OCI-M2 (cell line): ENCODE measurements around the gene UTF1.

ENCODE experiments used
- DNase-seq: peaks from one replicate; lab custom pipeline; 2025; ENCODE audit not compliant: unreplicated experiment; lab: John Stamatoyannopoulos, UW

UTF1 gene

GRCh38 chr10:133230044-133230361 lies at the start of gene UTF1:
UTF1 (plus strand) TSS chr10:133230217; CDS start chr10:133230289, 72 bp downstream.
- DNase-seq = no peak

DNA sequence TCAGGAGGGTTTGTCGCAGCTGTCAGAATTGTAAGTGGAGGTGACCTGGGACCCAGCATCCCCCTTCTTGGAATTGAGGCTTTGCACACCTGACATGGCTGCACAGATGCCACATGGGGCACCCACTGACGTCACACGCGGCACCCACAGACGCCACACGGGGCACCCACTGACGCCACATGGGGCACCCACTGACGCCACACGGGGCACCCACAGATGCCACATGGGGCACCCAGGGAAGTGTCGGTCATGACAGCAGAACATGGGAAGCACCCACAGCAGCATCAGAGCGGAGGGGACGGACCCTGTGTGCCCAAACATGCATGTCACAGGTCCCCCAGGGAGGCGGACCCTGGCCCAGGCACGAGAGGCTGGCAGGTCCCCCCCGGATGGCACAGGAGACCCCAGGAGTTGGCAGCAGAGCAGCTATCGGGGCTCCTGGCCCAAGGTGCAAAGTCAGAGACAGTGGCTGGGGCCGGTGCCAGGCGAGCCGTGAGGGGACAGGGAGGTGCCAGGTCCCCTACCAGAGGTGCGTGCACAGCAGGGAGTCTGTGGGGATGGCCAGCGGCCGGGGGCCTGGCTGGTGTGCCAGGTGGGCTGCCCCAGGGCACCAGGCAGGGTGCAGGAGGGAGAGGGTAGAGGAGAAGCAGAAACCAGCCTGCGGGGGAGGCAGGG lies 48.9 kb upstream of the UTF1 start:
- DNase-seq = no peak

DNA sequence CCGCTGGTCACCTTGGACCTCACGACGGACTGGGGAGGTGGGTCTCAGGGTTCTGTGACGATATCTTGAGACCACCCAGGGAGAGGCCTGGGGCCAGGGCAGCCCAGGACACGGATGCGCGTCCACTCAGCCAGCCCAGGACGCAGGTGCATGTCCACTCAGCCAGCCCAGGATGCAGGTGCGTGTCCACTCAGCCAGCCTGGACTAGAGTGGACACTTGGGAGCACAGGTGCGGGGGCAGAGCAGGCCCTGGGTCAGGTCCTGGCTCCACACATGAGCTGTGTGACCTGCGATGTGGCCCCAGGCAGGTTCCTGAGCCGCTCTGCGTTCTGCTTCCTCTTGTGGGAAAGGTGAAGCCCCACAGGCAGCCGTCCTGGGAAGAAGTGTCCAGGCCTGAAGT lies 47.8 kb upstream of the UTF1 start:
- DNase-seq = no peak

DNA sequence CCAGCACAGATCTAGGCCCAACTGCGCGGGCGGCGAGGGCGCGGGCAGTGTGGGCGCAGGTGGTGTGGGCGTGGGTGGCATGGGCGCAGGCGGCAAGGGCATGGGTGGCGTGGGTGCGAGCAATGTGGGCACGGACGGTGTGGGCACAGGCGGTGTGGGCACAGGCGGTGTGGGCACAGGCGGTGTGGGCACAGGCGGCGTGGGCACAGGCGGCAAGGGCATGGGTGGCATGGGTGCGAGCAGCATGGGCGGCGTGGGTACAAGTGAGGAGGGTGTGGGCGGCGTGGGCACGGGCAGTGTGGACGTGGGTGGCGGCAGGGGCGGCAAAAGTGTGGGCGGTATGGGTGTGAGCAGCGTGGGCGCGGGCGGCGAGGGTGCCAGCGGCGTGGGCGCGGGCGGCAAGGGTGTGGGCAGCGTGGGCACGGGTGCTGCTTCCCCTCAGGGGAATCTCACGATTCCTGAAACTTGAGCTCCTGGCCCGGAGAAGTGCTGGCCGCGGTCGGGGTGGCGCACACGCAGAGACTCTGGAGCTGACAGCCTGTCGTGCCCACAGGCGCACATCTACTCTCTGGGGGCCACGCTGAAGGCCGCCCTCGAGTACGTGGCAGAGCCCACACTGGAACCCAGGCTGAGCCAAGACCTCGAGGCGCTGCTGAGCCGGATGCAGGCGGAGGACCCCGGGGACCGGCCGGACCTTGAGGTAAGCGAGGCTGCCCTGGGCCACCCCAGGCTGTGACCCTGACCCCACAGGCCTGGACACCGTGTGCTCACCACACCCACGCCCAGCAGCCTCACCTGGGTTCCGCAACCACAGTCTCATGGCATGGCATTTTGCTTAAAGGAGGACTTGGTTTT lies 47.0 kb upstream of the UTF1 start:
- no peak for DNase-seq

DNA sequence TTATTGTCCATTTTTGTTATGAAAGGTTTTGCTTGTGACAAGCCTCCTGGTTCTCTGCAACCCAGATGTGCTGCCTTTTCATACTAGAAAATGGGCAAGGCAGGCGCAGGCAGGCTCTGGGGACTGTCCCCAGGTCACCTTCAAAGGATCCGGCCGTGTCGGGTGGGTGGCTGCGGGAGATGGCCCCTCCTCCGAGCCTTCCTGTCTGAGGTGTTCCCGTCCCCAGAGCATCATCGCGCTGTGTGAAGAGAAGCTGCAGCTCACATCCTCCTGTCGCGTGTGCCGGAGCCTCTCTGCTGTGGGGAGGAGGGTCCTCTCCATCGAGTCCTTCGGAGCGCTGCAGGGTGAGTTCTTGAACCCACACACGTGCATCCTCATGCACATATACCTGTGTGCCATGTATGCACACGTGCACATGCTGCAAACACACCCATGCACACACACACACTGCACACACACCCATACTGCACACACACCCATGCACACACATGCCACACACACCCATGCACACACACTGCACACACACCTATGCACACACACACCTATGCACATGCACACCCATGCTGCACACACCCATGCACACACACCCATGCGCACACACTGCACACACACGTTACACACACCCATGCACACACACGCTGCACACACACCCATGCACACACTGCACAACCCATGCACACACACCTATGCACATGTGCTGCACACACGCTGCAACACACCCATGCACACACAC lies 46.2 kb upstream of the UTF1 start:
- DNase-seq = no peak

DNA sequence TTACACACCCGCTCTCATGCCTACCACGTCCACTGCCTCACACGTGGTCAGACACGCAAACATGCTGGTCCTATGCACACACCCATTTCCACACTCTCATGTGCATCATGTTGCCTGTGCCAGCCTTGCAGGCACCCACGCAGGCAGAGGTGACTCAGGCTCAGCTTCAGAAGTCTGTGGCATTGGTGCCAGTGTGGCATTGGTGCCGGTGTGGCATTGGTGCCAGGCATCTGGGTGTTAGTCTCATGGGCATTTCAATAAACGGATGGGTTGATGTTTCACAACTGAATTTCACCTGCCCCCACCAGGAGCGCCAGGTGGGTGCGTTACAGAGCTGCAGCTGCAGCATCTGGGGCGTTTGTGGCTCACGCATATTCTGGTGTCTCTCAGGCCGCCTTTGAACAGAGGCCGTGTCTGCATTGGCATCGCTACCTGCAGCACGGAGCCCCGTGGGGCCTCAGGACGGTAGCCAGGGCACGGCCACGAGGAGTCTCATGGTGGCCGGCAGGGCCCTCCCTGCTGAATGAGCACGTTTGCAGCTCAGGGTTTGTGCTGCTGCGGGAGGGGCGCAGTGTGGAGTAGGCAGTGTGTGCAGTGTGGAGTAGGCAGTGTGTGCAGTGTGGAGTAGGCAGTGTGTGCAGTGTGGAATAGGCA lies 45.3 kb upstream of the UTF1 start:
- DNase-seq = no peak

DNA sequence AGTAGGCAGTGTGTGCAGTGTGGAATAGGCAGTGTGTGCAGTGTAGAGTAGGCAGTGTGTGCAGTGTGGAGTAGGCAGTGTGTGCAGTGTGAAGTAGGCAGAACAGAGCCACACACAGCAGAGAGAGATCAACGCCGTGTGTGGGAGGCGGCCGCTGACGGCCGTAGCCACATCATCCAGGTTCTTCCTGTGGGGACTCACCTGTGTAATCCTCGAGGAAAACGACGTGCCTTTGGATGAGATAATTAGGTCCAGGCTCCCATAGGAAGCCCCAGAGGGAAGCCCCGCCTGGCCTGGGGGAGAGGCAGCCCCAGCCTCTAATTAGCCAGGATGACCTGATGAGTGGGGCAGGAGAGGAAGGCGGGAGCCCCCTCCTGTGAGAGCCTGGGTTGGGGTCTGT lies 44.6 kb upstream of the UTF1 start:
- no peak for DNase-seq

GRCh38 chr10:133185916-133186315 lies 44.1 kb upstream of the UTF1 start:
- DNase-seq = no peak

- no peak for DNase-seq
Observed at GRCh38 chr10:133186416-133187090, 43.5 kb upstream of the UTF1 start.

GRCh38 chr10:133187091-133187905 lies 42.7 kb upstream of the UTF1 start:
- DNase-seq = no peak

GRCh38 chr10:133187906-133188681 lies 41.9 kb upstream of the UTF1 start:
- DNase-seq = no peak

DNA sequence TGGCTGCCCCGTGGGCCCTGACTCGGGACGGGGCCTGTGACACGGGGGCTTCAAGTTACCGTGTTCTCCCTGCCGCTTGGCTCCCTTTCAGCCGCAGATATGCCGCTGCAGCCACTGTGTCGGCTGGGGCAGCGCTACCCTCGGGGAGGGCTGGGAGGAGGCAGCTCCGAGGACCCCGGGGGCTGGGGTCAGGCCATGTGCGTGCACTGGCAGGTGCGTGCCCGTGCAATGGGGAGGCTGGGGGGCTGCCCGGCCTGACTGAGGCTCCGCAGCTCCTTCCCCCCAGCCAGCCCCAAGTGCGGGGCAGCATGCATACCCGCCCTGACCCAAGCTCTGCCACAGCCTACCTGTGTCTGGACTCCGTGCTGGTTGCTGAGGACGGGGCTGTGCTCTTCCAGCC lies 40.8 kb upstream of the UTF1 start:
- no peak for DNase-seq

- DNase-seq = no peak
Observed at GRCh38 chr10:133189726-133190125, 40.3 kb upstream of the UTF1 start.

DNA sequence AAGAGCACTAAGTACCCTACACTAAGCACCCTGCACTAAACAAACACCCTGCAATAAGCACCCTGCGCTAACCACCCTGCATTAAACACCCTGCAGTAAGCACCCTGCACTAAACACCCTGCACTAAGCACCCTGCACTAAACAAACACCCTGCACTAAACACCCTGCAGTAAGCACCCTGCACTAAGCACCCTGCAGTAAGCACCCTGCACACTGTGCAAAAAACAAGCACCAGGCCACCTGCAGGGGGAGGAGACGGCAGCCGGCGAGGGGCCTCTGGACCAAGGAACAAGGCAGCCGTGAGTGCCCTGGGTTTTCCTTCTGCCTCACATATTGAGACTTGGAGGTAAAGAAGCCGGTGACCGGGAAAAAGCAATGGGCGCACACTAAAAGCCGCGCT lies 39.8 kb upstream of the UTF1 start:
- no peak for DNase-seq

- no peak for DNase-seq
Observed at GRCh38 chr10:133191651-133192050, 38.4 kb upstream of the UTF1 start.

DNA sequence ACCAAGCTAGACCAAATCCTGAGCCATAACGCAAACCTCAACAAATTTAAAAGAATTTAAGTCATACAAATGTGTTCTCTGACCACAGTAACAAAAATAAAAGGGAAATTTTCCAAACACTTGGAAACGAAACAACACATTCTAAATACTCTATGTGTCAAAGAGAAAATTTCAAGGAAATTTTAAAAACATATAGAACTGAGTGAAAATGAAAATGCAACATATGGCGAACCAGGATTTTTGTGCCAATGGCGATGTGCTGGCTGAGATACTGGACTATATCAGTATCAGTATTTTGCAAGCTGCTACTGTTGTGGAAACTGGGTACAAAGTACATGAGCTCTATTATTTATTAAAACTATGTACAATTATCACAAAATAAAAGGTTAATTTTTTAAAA lies 35.9 kb upstream of the UTF1 start:
- no peak for DNase-seq

DNA sequence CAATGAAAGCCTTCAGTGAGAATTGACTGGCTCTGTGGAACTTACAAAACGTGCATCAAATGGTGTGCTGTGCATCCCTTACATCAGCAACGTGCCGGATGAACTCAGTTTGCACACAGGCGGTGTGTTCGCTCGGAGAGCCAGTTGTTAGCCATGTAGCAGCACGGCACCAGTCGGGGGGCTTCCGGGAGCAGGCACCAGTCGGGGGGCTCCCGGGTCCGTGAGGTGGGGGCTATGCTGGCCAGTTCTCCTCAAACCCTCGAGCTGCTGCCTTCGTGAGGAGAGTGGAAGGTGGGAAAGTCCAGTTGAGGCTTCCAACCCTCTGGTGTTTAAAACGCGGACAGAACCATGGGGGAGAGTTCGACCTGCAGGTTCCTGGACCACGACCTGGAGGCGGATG lies 34.9 kb upstream of the UTF1 start:
- no peak for DNase-seq

DNA sequence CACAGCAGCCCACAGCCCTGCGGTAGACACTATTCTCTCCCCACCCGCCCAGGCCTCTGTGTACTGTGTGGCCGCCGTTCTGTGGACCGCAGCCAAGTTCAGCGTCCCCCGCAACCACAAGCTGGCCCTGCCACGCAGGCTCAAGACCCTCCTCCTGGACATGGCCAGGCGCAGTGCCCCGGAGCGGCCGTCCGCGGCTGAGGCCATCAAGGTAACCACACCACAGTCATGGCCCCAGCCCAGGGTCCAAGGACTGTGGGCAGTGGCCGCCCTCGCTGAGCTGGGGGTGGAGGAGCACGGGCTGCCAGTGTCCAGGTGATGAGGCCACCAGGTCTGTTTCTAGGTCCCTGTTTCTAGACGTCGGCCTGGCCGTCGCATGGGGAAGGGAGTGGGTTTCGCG lies 34.4 kb upstream of the UTF1 start:
- DNase-seq = no peak

- DNase-seq = no peak
Observed at GRCh38 chr10:133196221-133196915, 33.6 kb upstream of the UTF1 start.
